DND-41 (cell line): ENCODE data around the gene SLC66A2.
A peak's percentile ranks its signal among the peaks of the same experiment; 100 is the strongest.

ENCODE experiments used
- ATAC-seq: fragments of 200-7000 bp; cut with Tn5 transposase; 3 replicates; pipeline ENCODE4 v1.9.1; 2021; ENCODE audit warnings: low read depth; ENCODE audit not compliant: insufficient read depth
- DNase-seq: peaks from one replicate; pipeline ENCODE4 v3.0.0-alpha.2; 2020
- H2AFZ ChIP-seq: 2 replicates; pipeline ENCODE4 v1.6.0; 2012; ENCODE audit warnings: low read depth, low read length
- H3K27ac ChIP-seq: 2 replicates; pipeline ENCODE4 v1.5.1; 2012; ENCODE audit warnings: low read length, inconsistent platforms
- H3K27me3 ChIP-seq: fragments of 200-600 bp; sonication (generic); 2 replicates; pipeline ENCODE4 v1.6.0; 2012; ENCODE audit warnings: low read length, mild to moderate bottlenecking, inconsistent platforms; ENCODE audit not compliant: insufficient read depth, poor library complexity
- H3K36me3 ChIP-seq: 2 replicates; pipeline ENCODE4 v1.5.1; 2012; ENCODE audit warnings: low read length, inconsistent platforms; ENCODE audit not compliant: insufficient read depth
- H3K4me1 ChIP-seq: 2 replicates; pipeline ENCODE4 v1.5.1; 2012; ENCODE audit warnings: mild to moderate bottlenecking, low read length; ENCODE audit not compliant: insufficient read depth
- H3K4me2 ChIP-seq: 2 replicates; pipeline ENCODE4 v1.6.0; 2012; ENCODE audit warnings: mild to moderate bottlenecking, moderate library complexity, low read length, inconsistent platforms; ENCODE audit not compliant: insufficient read depth
- H3K4me3 ChIP-seq, 2 experiments: fragments of 200-600 bp in 1 of 2; shearing (Covaris generic) in 1 of 2; 2 replicates each; pipeline ENCODE4 v1.5.1; 2012 to 2016; ENCODE audit warnings: inconsistent platforms in 2 of 2, low read length in 2 of 2, mild to moderate bottlenecking in 2 of 2, low read depth in 1 of 2, moderate library complexity in 1 of 2
- H3K79me2 ChIP-seq: 2 replicates; pipeline ENCODE4 v1.6.0; 2012; ENCODE audit warnings: low read length, inconsistent platforms; ENCODE audit not compliant: insufficient read depth
- H3K9ac ChIP-seq: 2 replicates; pipeline ENCODE4 v1.6.0; 2012; ENCODE audit warnings: low read depth, mild to moderate bottlenecking, inconsistent platforms, low read length, moderate library complexity
- H3K9me3 ChIP-seq: 2 replicates; pipeline ENCODE4 v1.5.1; 2012; ENCODE audit warnings: low read length, moderate library complexity, mild to moderate bottlenecking, inconsistent platforms; ENCODE audit not compliant: insufficient read depth, severe bottlenecking
- H4K20me1 ChIP-seq: 2 replicates; pipeline ENCODE4 v1.6.0; 2012; ENCODE audit warnings: low read length; ENCODE audit not compliant: insufficient read depth
- CTCF ChIP-seq: IDR thresholded peaks from 2 replicates; pipeline ENCODE4 v1.5.1; 2012; ENCODE audit warnings: borderline replicate concordance, low read length, moderate library complexity, mild to moderate bottlenecking; ENCODE audit not compliant: poor library complexity, severe bottlenecking; ENCODE audit errors: extremely low read depth
- EZH2 ChIP-seq: IDR thresholded peaks from 3 replicates; pipeline ENCODE4 v1.6.1; 2012; ENCODE audit warnings: borderline replicate concordance, low read depth, mild to moderate bottlenecking, moderate library complexity, low read length, inconsistent platforms; ENCODE audit not compliant: severe bottlenecking

The SLC66A2 gene

GRCh38 chr18:79983793-79984192 is 32.3 kb upstream of the SLC66A2 start:
- Histone ChIP-seq H3K27ac (no peak overlapping the region), H3K4me1 (peaks cover 53% of the 10 kb centered on the region), H4K20me1 (peaks cover 89% of the 10 kb centered on the region), H2AFZ (no peak overlapping the region), H3K36me3 (peaks cover 62% of the 10 kb centered on the region), H3K4me2 (peak overlapping the region; percentile 84; the same call in 1 of the 2 replicates), H3K9me3 (no peaks in the 10 kb centered on the region), H3K27me3 (no peaks in the 10 kb centered on the region), H3K79me2 (peaks cover 100% of the 10 kb centered on the region), H3K9ac (no peak overlapping the region), H3K4me3 (no peak overlapping the region)
- ATAC-seq (no peak), DNase-seq (no peak)
- TF ChIP-seq EZH2 (no peak), CTCF (no peak)

GRCh38 chr18:79983253-79983652 is 31.8 kb upstream of the SLC66A2 start:
- TF ChIP-seq CTCF (no peak), EZH2 (no peak)
- no peak for DNase-seq
- no peak for ATAC-seq
- Histone ChIP-seq H3K27ac (no peak overlapping the region), H3K27me3 (no peaks in the 10 kb centered on the region), H3K4me3 (no peak overlapping the region), H2AFZ (no peak overlapping the region), H3K79me2 (peaks cover 100% of the 10 kb centered on the region), H3K4me2 (peak overlapping the region; percentile 23; the same call in 1 of the 2 replicates), H3K9ac (no peak overlapping the region), H3K4me1 (peaks cover 53% of the 10 kb centered on the region), H3K9me3 (no peaks in the 10 kb centered on the region), H3K36me3 (peaks cover 67% of the 10 kb centered on the region), H4K20me1 (peaks cover 93% of the 10 kb centered on the region)

- peak overlapping the region; percentile 24; the same call in 1 of the 2 replicates for H3K4me2 ChIP-seq
- H3K79me2 ChIP-seq, result peaks cover 100% of the 10 kb centered on the region
- no peaks in the 10 kb centered on the region for H3K9me3 ChIP-seq
- peaks cover 70% of the 10 kb centered on the region for H3K36me3 ChIP-seq
- no peak overlapping the region for H3K27ac ChIP-seq
- no peak overlapping the region for H3K4me3 ChIP-seq
- DNase-seq (peak; percentile 43), ATAC-seq (peak; percentile 61; the same call in 1 of the 3 replicates)
- H3K27me3 ChIP-seq, result no peaks in the 10 kb centered on the region
- peaks cover 98% of the 10 kb centered on the region for H4K20me1 ChIP-seq
- no peak overlapping the region for H3K9ac ChIP-seq
- H2AFZ ChIP-seq, result no peak overlapping the region
- no peak for TF ChIP-seq EZH2
- peaks cover 53% of the 10 kb centered on the region for H3K4me1 ChIP-seq
These were observed 31.3 kb upstream of the SLC66A2 start for GRCh38 chr18:79982736-79983135.

DNA sequence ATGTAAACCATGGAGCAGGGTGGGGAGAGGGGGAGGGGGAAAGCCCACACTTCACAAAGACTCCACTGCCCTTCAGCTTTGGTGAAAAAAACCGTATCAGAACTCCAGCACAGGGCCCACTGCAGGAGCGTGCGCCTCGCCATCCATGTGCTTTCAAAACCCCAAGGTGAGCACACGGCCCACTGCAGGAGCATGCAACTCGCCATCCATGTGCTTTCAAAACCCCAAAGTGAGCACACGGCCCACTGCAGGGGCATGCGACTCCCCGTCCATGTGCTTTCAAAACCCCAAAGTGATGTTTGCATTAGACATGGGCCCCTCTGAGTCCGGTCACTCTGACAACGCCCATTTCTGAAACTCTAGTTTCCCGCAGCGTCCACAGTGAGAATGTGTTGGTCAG is 29.1 kb upstream of the SLC66A2 start:
- H3K4me3 ChIP-seq, result no peak overlapping the region
- no peak for ATAC-seq
- H3K9me3 ChIP-seq, result no peaks in the 10 kb centered on the region
- peaks cover 100% of the 10 kb centered on the region for H3K79me2 ChIP-seq
- H3K4me1 ChIP-seq, result peaks cover 33% of the 10 kb centered on the region; the same call in 1 of the 2 replicates
- H3K36me3 ChIP-seq, result peaks cover 75% of the 10 kb centered on the region
- peaks cover 97% of the 10 kb centered on the region for H4K20me1 ChIP-seq
- no peak overlapping the region for H2AFZ ChIP-seq
- no peak for DNase-seq
- H3K27me3 ChIP-seq, result no peaks in the 10 kb centered on the region
- 0 out of 2 replicates have a peak overlapping the region, but pooled peaks have one; percentile 12 for H3K4me2 ChIP-seq
- TF ChIP-seq EZH2 (no peak), CTCF (no peak)
- no peak overlapping the region for H3K27ac ChIP-seq
- no peak overlapping the region for H3K9ac ChIP-seq
